ENCODE measurements around the gene RASA3.

DNA sequence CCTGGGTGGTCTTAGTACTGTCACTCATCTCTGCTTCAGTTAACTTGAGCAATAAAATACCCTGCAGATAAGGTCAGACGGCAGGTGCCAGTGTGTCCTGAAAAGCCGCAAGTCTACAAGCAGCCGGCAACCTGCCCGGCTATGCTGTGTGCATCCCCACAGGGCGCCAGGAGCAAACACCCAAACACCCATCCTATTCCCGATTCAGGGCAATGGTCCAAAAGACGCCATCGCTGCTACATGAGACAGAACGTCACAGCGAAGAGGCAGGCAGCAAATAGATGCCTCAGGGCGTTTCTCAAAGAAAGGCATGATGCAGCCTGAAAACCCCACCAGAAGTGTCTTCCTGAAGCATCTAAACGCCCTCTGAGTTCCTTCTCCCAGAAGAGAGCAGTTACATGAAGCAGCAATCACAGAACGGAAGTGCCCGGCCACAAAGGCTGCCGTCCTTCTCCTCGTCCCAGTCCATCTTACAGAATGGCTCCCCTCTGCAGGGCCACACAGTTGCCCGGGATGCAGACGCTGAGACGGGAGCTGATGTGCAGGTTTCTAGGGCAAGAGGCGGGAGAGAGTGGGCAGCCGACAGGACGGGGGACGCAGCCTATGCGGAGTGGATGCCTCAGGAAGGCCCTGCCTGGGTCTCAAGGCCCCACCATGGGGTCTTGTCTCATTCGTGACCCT lies 35.1 kb downstream of the RASA3 start:
- TF ChIP-seq, protein P1, sequence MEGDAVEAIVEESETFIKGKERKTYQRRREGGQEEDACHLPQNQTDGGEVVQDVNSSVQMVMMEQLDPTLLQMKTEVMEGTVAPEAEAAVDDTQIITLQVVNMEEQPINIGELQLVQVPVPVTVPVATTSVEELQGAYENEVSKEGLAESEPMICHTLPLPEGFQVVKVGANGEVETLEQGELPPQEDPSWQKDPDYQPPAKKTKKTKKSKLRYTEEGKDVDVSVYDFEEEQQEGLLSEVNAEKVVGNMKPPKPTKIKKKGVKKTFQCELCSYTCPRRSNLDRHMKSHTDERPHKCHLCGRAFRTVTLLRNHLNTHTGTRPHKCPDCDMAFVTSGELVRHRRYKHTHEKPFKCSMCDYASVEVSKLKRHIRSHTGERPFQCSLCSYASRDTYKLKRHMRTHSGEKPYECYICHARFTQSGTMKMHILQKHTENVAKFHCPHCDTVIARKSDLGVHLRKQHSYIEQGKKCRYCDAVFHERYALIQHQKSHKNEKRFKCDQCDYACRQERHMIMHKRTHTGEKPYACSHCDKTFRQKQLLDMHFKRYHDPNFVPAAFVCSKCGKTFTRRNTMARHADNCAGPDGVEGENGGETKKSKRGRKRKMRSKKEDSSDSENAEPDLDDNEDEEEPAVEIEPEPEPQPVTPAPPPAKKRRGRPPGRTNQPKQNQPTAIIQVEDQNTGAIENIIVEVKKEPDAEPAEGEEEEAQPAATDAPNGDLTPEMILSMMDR (conservative IDR thresholded peaks at IDR 0.05; ENCODE audit: low read length) = no peak
- TF ChIP-seq EZH2phosphoT487 (IDR thresholded peaks at IDR 0.05; ENCODE audit: borderline replicate concordance) = no peak
